HEK293 (cell line): ENCODE results near the gene MLLT1.

ENCODE experiments used
- CTCF ChIA-PET: fragments of 350-600 bp; formaldehyde crosslinking; extraction: SDS; loops from one replicate; lab custom pipeline; 2021; ENCODE audit warnings: antibody characterized with exemption; lab: Yijun Ruan, JAX
- POLR2A ChIA-PET: fragments of 300-600 bp; formaldehyde crosslinking; extraction: SDS; loops from one replicate; lab custom pipeline; 2020; ENCODE audit warnings: antibody characterized with exemption, inconsistent platforms; lab: Yijun Ruan, JAX
- H3K27ac ChIP-seq: fragments of 200-500 bp; sonication (Bioruptor generic); 2 replicates; pipeline ENCODE4 v1.5.1; 2014; ENCODE audit warnings: low read depth, low read length, control low read depth, inconsistent platforms; ENCODE audit errors: extremely low read depth
- H3K36me3 ChIP-seq, 2 experiments: fragments of 200-500 bp in 1 of 2; sonication (Bioruptor generic) in 1 of 2; 1 replicate in 1 of 2; 2 replicates in 1 of 2; pipeline ENCODE4 v1.5.1; 2014 to 2017; ENCODE audit warnings: inconsistent platforms in 2 of 2, low read length in 2 of 2; ENCODE audit not compliant: control insufficient read depth in 2 of 2, insufficient read depth in 1 of 2
- H3K4me1 ChIP-seq: fragments of 200-500 bp; sonication (Bioruptor generic); 2 replicates; pipeline ENCODE4 v1.5.1; 2014; ENCODE audit warnings: mild to moderate bottlenecking, low read length, inconsistent platforms; ENCODE audit not compliant: control insufficient read depth, insufficient read depth
- H3K4me3 ChIP-seq: 2 replicates; pipeline ENCODE4 v1.5.1; 2011; ENCODE audit warnings: low read depth, mild to moderate bottlenecking, control low read depth, low read length, moderate library complexity
- H3K9me3 ChIP-seq: fragments of 200-500 bp; sonication (Bioruptor generic); 2 replicates; pipeline ENCODE4 v1.5.1; 2014; ENCODE audit warnings: low read depth, low read length, inconsistent platforms; ENCODE audit not compliant: control insufficient read depth, insufficient read depth
- BCL11B ChIP-seq: fragments of 450-650 bp; formaldehyde crosslinking; IDR thresholded peaks from 2 replicates; pipeline ENCODE4 v1.5.1; 2016; ENCODE audit warnings: low read depth, missing biosample characterization, missing genetic modification characterization
- KLF1 ChIP-seq: fragments of 450-650 bp; formaldehyde crosslinking; IDR thresholded peaks from 2 replicates; pipeline ENCODE4 v1.5.1; 2016; ENCODE audit warnings: missing biosample characterization, missing genetic modification characterization
- SALL2 ChIP-seq: fragments of 450-650 bp; formaldehyde crosslinking; IDR thresholded peaks from 2 replicates; pipeline ENCODE4 v1.5.0; 2017; ENCODE audit warnings: missing biosample characterization, mild to moderate bottlenecking, missing genetic modification characterization, borderline replicate concordance
- ZBTB1 ChIP-seq: fragments of 450-650 bp; formaldehyde crosslinking; IDR thresholded peaks from 2 replicates; pipeline ENCODE4 v1.5.1; 2016; ENCODE audit warnings: missing biosample characterization, missing genetic modification characterization
- ZNF10 ChIP-seq: fragments of 450-650 bp; formaldehyde crosslinking; IDR thresholded peaks from 2 replicates; pipeline ENCODE4 v1.5.1; 2017; ENCODE audit warnings: missing biosample characterization, missing genetic modification characterization
- ZNF133 ChIP-seq: fragments of 450-650 bp; formaldehyde crosslinking; IDR thresholded peaks from 2 replicates; pipeline ENCODE4 v1.5.1; 2016; ENCODE audit warnings: missing biosample characterization, missing genetic modification characterization
- ZNF155 ChIP-seq: fragments of 450-650 bp; formaldehyde crosslinking; IDR thresholded peaks from 2 replicates; pipeline ENCODE4 v1.5.1; 2016; ENCODE audit warnings: missing biosample characterization, missing genetic modification characterization
- ZNF157 ChIP-seq: fragments of 450-650 bp; formaldehyde crosslinking; IDR thresholded peaks from 2 replicates; pipeline ENCODE4 v1.5.1; 2016; ENCODE audit warnings: missing biosample characterization, missing genetic modification characterization
- ZNF223 ChIP-seq: fragments of 450-650 bp; formaldehyde crosslinking; IDR thresholded peaks from 2 replicates; pipeline ENCODE4 v1.5.1; 2016; ENCODE audit warnings: missing biosample characterization, missing genetic modification characterization
- ZNF26 ChIP-seq: fragments of 450-650 bp; formaldehyde crosslinking; IDR thresholded peaks from 2 replicates; pipeline ENCODE4 v1.5.1; 2016; ENCODE audit warnings: missing biosample characterization, missing genetic modification characterization
- ZNF335 ChIP-seq: fragments of 450-650 bp; formaldehyde crosslinking; conservative IDR thresholded peaks from 2 replicates; pipeline ENCODE4 v1.5.1; 2016; ENCODE audit warnings: missing biosample characterization, missing genetic modification characterization
- ZNF404 ChIP-seq: fragments of 450-650 bp; formaldehyde crosslinking; IDR thresholded peaks from 2 replicates; pipeline ENCODE4 v1.5.1; 2017; ENCODE audit warnings: missing biosample characterization, missing genetic modification characterization
- ZNF433 ChIP-seq: fragments of 450-650 bp; formaldehyde crosslinking; IDR thresholded peaks from 2 replicates; pipeline ENCODE4 v1.5.1; 2016; ENCODE audit warnings: missing biosample characterization, missing genetic modification characterization, low read depth
- ZNF707 ChIP-seq: fragments of 450-650 bp; formaldehyde crosslinking; IDR thresholded peaks from 2 replicates; pipeline ENCODE4 v1.5.1; 2016; ENCODE audit warnings: missing biosample characterization, missing genetic modification characterization
- ZNF837 ChIP-seq: fragments of 450-650 bp; formaldehyde crosslinking; IDR thresholded peaks from 2 replicates; pipeline ENCODE4 v1.5.1; 2016; ENCODE audit warnings: missing biosample characterization, missing genetic modification characterization
- ZXDB ChIP-seq: fragments of 450-650 bp; formaldehyde crosslinking; IDR thresholded peaks from 2 replicates; pipeline ENCODE4 v1.5.1; 2016; ENCODE audit warnings: missing biosample characterization, missing genetic modification characterization
- TF ChIP-seq, protein P1 (sequence below): fragments of 450-650 bp; formaldehyde crosslinking; IDR thresholded peaks from 2 replicates; pipeline ENCODE4 v1.5.1; 2016; ENCODE audit warnings: missing biosample characterization, missing genetic modification characterization
- TF ChIP-seq, protein P2 (sequence below): fragments of 450-650 bp; formaldehyde crosslinking; IDR thresholded peaks from 2 replicates; pipeline ENCODE4 v1.5.1; 2016; ENCODE audit warnings: missing biosample characterization, missing genetic modification characterization
- TF ChIP-seq, protein P3 (sequence below): fragments of 450-650 bp; formaldehyde crosslinking; IDR thresholded peaks from 2 replicates; pipeline ENCODE4 v1.5.1; 2017; ENCODE audit warnings: missing biosample characterization, missing genetic modification characterization
- TF ChIP-seq, protein P4 (sequence below): fragments of 450-650 bp; formaldehyde crosslinking; IDR thresholded peaks from 2 replicates; pipeline ENCODE4 v1.5.1; 2017; ENCODE audit warnings: missing biosample characterization, missing genetic modification characterization

Gene MLLT1

DNA sequence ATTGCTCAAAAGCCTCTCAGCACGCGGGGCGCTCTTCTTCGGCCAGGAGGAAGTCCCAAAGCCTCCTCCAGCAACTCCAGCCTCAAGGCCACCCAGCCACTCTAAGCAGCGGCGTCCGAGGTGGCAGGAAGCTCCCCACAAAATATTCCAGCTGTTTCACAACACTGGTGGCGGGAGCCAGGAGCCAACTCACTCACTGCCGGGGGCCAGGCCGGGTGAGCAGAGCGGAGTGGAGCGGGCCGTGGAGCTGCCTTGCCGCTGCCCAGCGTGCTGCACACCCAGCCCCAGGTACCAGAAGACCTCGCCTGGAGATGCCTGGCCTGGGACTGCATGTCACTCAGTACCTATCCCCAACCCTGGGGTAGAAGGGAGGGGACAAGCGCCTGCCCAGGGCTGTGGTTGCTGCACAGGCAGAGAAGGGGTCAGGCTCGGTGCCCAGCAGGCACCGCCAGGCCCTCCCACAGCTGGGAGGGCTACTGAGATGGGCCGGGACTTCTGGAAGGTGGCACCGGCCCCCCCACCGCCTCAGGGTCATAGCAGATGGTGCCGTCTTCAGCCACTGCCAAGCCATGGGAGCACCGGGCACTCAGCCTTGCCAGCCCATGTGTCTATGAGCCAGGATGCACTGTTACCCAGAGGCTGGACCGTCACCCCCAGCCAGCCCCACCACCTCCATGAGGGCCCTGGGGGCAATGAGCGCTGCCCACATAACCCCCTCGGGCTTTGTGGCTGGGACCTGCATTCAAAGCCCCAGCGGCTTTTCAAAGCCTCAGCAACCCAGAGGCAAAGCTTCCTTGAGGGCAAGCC lies 59.2 kb downstream of the MLLT1 start (continued):
- no peak for TF ChIP-seq BCL11B (tag by site-specific recombination)

DNA sequence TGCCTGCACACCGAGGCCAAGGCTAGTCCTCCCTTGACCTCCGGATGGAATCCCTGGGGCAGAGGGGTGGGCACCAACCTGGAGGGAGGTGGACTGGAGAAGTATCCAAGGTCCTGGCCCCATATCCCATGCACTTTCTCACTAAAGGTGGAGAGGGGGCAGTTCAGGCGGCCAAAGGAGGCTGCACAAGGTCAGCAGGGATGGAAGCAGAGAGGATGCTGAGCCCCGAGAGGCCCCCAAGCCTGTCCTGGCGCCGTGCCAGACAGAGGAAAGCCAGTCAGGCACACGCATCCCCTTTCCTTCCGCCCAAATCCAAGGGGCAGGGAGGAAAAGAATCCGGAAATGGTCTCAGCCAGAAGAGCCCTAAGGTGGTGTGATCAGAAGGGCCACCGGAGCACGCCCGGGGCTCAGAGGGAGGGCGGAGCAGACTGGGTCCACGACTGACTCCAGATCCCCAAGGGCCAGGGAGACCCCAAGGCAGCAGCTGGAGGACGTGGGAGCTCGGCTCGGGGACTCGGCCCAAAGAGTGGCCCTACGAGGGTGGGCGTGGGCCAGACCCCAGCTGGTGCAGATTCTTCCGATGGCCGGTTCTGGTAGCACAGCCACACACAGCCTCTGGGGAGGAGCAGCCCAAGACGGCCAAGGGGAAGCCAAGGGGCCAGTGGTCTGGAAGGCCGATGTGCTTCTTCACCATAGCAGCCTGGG lies 60.0 kb downstream of the MLLT1 start:
- Histone ChIP-seq H3K9me3 (no peaks in the 10 kb centered on the region), H3K4me3 (no peak overlapping the region), H3K36me3 (peaks cover 0 to 44% of the 10 kb centered on the region in 2 experiments; a peak in 1 of 3 replicates), H3K4me1 (peaks cover 8% of the 10 kb centered on the region), H3K27ac (no peak overlapping the region)
- POLR2A ChIA-PET = interaction anchor here (0.6 kb wide), 1 partner anchor 142 kb away, joined by 3 read pairs; the partner anchor contains the start of gene CLPP
- TF ChIP-seq ZNF157 (tag by site-specific recombination) (no peak), ZNF133 (tag by site-specific recombination) (no peak), ZNF404 (no peak), ZNF223 (tag by site-specific recombination) (no peak), ZNF335 (tag by site-specific recombination) (no peak), ZBTB1 (tag by site-specific recombination) (no peak), ZNF10 (tag by site-specific recombination) (no peak)
- TF ChIP-seq, protein P1, sequence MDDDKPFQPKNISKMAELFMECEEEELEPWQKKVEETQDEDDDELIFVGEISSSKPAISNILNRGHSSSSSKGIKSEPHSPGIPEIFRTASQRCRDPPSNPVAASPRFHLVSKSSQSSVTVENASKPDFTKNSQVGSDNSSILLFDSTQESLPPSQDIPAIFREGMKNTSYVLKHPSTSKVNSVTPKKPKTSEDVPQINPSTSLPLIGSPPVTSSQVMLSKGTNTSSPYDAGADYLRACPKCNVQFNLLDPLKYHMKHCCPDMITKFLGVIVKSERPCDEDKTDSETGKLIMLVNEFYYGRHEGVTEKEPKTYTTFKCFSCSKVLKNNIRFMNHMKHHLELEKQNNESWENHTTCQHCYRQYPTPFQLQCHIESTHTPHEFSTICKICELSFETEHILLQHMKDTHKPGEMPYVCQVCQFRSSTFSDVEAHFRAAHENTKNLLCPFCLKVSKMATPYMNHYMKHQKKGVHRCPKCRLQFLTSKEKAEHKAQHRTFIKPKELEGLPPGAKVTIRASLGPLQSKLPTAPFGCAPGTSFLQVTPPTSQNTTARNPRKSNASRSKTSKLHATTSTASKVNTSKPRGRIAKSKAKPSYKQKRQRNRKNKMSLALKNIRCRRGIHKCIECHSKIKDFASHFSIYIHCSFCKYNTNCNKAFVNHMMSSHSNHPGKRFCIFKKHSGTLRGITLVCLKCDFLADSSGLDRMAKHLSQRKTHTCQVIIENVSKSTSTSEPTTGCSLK (tag by site-specific recombination) = no peak
- TF ChIP-seq, protein P2, sequence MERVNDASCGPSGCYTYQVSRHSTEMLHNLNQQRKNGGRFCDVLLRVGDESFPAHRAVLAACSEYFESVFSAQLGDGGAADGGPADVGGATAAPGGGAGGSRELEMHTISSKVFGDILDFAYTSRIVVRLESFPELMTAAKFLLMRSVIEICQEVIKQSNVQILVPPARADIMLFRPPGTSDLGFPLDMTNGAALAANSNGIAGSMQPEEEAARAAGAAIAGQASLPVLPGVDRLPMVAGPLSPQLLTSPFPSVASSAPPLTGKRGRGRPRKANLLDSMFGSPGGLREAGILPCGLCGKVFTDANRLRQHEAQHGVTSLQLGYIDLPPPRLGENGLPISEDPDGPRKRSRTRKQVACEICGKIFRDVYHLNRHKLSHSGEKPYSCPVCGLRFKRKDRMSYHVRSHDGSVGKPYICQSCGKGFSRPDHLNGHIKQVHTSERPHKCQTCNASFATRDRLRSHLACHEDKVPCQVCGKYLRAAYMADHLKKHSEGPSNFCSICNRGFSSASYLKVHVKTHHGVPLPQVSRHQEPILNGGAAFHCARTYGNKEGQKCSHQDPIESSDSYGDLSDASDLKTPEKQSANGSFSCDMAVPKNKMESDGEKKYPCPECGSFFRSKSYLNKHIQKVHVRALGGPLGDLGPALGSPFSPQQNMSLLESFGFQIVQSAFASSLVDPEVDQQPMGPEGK (tag by site-specific recombination) = no peak
- CTCF ChIA-PET = interaction anchor here (0.5 to 2.2 kb wide), 8 partner anchors 20 to 418 kb away, joined by 3 to 13 read pairs (median 6); no protein-coding TSS in a partner anchor

DNA sequence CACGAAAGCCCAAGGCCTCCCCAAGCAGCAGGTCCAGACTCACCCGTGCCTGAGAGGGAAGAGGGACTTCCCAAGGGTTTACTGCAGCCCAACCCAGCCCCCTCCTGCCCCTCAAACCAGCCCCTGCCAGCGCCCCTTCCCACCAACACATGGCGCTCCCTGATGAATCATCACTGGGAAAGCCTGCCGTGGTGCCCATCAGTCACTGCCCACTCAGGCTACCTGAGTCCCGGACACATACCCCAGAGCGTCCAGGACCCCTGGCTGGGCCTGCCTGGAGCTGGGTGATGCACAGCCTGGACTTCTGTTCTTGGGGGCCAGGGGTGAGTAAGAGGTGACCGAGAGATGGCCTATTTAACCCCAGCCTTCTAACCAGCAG lies 60.6 kb downstream of the MLLT1 start:
- H3K4me1 ChIP-seq = peaks cover 8% of the 10 kb centered on the region
- no peak overlapping the region for H3K4me3 ChIP-seq
- H3K9me3 ChIP-seq = no peaks in the 10 kb centered on the region
- POLR2A ChIA-PET = interaction anchor here (0.6 kb wide), 2 partner anchors 142 to 153 kb away, joined by 3 read pairs; partner anchors contain the start of genes ALKBH7 and CLPP
- H3K36me3 ChIP-seq = peaks cover 0 to 41% of the 10 kb centered on the region in 2 experiments; a peak in 1 of 3 replicates
- CTCF ChIA-PET = interaction anchor here (0.5 to 2.2 kb wide), 31 partner anchors 8 to 1047 kb away, joined by 3 to 13 read pairs (median 4); partner anchors contain the start of gene CLPP
- H3K27ac ChIP-seq = no peak overlapping the region
- no peak for TF ChIP-seq SALL2
- TF ChIP-seq KLF1 (tag by site-specific recombination) = no peak
- TF ChIP-seq, protein P3, sequence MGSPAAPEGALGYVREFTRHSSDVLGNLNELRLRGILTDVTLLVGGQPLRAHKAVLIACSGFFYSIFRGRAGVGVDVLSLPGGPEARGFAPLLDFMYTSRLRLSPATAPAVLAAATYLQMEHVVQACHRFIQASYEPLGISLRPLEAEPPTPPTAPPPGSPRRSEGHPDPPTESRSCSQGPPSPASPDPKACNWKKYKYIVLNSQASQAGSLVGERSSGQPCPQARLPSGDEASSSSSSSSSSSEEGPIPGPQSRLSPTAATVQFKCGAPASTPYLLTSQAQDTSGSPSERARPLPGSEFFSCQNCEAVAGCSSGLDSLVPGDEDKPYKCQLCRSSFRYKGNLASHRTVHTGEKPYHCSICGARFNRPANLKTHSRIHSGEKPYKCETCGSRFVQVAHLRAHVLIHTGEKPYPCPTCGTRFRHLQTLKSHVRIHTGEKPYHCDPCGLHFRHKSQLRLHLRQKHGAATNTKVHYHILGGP (tag by site-specific recombination) = no peak
- no peak for TF ChIP-seq ZNF433 (tag by site-specific recombination)
- no peak for TF ChIP-seq ZNF837 (tag by site-specific recombination)
- no peak for TF ChIP-seq ZNF155 (tag by site-specific recombination)
- no peak for TF ChIP-seq ZNF707 (tag by site-specific recombination)
- no peak for TF ChIP-seq ZXDB (tag by site-specific recombination)
- TF ChIP-seq, protein P4, sequence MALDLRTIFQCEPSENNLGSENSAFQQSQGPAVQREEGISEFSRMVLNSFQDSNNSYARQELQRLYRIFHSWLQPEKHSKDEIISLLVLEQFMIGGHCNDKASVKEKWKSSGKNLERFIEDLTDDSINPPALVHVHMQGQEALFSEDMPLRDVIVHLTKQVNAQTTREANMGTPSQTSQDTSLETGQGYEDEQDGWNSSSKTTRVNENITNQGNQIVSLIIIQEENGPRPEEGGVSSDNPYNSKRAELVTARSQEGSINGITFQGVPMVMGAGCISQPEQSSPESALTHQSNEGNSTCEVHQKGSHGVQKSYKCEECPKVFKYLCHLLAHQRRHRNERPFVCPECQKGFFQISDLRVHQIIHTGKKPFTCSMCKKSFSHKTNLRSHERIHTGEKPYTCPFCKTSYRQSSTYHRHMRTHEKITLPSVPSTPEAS (tag by site-specific recombination) = no peak
- no peak for TF ChIP-seq ZNF26
